GM10847 (cell line): ENCODE measurements around the gene LRCH3.

Source experiments
- POLR2A ChIP-seq: IDR thresholded peaks from 2 replicates; pipeline ENCODE4 v1.6.1; 2011; ENCODE audit not compliant: insufficient read length; ENCODE audit errors: extremely low read depth

LRCH3 gene

DNA sequence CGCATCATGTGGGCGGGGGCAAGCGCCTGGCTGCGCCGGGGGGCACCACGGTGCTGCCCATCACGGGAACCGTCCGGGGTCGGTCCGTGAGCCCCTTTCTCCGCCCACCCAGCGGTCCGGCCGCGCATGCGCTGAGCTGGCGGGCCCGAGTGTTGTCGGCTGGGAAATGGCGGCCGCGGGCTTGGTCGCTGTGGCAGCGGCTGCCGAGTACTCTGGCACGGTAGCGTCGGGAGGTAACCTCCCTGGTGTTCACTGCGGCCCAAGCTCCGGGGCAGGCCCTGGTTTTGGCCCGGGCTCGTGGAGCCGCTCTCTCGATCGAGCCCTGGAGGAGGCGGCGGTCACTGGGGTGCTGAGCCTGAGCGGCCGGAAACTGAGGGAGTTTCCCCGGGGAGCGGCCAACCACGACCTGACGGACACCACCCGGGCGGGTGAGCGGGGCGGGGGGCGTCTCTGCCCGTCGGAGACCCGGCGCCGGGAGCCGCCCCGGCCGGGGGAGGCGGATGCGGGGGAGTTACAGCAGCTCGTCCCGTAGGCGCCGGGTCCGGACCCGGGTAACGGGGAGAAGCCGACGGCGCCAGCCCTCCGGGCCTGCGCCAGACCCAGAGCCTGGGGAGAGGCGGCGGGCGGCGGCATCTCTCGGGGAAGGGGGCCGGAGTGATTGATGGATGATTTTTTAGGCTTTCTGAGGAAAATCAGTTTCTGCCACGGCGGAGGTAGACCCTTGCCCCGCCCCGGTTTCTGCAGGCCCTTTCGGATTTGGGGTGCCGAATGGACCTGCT lies at the start of gene LRCH3:
Gene LRCH3, plus strand, starts transcription at position 142 of the 779 bp plus-strand sequence. Its CDS starts 25 bp downstream, at position 167.
- TF ChIP-seq POLR2A: peak; percentile 95

DNA sequence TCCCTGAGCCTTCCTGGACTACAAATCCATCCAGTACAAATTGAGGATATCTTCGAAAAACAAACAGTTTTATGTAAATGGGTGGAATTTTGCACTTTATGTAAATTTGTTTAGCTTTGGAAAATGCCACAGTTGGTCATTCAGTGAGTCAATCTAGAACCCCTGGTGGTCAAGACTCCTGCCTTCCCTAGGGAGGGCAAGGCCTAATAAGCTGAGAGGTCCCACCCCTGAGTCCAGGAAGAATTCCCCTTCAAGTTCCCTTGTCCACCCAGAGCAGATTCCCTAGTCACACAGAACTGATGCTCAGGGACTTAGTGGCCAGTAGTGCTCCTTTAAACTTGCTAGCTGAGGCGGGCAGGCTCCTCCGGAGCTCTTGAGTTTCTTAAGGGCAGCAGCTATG lies 48.3 kb upstream of the LRCH3 start:
- TF ChIP-seq POLR2A: no peak

DNA sequence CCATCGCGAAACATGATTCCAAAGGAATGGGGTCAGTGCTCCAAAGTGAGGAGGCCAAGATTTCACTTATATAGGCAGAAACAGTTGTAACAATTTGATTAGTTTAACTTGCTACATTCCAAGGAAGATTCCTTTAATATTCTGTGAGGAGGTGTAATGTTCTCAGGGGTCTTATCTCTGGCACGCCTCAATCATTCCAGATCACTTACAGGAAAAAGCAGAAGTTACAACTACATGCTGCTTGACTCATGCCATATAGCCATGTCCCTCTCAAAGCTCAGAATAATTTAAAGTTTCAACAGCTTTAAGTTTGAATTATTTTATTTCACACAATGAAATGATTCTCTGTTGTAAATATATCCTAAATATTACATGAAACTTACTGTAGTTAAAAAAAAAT lies 44.8 kb upstream of the LRCH3 start:
- no peak for TF ChIP-seq POLR2A

DNA sequence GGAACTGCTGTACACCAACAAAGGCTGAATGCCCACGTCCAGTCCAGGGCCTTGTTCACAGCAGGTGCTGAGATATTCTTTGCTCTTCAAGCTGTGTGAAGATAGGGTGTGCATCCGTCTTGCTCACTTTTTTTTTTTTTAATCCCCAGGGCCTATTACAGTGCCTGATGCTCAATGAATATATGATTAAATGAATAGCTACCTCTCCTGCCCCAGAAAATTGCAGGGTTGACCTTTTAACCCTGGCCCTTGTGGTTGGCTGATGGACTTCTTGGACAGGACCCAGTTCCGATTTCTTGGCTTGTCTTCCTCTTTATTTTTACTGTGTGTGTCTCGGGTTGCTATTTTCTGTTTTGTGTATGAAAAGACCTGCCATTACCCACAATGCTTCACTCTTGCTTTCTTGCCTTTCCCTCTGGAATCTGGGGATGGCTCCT lies 44.2 kb upstream of the LRCH3 start:
- no peak for TF ChIP-seq POLR2A

DNA sequence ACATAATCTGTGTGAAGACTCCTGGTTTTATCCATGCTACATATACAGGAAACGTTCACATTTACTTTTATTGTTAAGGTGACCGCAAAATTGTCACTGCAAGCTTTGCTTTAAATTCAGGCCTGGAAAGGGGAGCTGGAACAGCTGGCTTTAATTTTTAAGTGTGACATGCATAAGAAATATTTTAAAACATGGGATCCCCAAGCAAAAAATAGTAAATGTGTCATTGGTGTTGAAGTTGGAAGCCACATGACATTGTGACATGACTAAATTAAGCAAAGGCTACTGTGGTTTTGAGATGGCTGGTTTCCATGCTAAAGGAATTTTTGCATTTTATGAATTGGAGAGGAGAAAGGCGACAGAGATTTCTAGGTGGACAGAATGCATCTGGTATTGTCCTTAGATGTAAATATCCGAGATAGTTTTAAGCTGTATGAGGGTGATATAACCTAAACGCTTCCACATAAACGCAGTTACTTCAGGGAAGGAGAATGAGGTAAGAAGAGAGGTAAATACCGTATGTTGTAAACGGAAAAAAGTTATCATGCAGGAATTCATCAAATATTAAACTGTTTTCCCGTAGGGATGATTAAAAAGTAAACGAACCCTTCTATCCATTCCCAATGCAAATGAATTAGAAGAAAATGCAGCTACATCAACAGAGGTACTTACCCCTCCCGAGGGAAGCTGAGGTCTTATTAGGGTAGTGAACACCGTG lies 42.3 kb upstream of the LRCH3 start:
- no peak for TF ChIP-seq POLR2A

DNA sequence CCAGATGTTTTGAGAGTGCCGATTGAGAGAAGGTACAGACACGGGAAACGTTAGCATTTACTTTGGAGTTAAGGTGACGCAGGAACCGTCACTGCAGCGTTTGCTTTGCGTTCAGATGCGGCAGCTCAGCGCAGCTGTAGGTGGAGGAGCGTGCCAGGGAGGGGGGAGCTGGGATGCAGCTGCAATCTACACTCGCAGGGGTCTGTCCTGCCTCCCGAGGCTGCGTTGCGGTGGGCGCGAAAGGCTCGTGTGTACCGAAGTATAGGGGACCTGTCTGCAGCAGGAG lies 41.8 kb upstream of the LRCH3 start:
- no peak for TF ChIP-seq POLR2A

DNA sequence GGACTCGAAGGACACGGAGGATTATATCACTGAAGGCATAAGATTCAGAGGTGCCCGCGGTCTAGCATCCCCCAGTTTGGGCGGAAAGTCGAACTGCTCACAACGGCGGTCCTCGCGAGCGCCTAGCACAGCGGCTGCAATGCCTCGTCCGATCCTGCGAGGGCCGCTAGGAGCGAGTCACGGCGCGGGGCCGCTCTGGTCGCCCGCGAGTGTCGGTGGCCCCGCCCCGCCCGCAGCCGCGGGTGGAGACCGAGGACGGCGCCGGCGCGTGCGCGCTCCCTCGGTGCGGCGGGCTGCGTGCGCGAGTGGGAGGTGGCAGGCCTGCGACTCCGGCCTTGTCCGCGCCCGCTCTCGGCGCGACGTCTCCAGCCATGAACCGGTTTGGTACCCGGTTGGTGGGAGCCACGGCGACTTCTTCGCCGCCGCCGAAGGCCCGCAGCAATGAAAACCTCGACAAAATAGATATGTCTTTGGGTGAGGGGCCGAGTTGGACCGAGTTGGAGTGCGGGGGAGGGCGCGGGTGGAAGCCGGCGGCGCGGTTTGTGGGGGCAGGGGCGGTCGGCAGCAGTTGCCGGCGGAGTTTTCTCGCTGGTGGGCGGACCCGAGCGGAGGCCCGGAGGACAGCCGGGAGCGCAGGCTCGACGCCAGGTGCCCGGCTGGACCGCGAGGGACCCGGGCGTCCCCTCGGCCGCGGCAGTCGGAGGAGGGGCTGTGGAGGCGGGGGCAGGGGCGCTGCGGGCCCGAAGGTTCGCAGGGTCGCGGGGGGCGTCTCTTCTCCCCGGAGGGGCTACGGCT lies 41.3 kb upstream of the LRCH3 start, which contains the start of gene FYTTD1:
Gene FYTTD1, plus strand, starts transcription at position 283 of the 795 bp plus-strand sequence. Its CDS starts 89 bp downstream, at position 372.
- TF ChIP-seq POLR2A: no peak

DNA sequence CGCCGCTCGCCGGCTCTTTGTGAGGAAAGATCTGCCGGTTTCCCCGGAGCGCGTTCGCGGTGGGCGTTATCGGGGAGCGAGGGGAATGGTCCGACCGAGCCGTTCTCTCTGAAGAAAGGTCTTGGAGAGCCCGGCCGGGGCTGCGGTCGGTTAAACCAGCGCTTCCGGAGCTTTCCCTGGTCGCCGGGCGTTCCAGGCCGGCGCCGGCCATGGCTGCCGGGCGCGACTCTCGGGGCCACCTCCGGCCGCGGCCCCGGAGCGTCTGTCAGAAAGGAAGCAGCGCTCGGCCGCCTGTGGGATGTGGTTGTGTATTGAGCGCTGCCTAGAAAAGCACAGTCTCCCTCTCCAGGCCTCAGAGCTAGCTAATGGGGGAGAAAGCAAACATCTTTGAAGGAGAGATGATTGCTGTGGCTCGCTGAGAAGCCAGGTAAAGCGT lies 40.6 kb upstream of the LRCH3 start:
- no peak for TF ChIP-seq POLR2A

DNA sequence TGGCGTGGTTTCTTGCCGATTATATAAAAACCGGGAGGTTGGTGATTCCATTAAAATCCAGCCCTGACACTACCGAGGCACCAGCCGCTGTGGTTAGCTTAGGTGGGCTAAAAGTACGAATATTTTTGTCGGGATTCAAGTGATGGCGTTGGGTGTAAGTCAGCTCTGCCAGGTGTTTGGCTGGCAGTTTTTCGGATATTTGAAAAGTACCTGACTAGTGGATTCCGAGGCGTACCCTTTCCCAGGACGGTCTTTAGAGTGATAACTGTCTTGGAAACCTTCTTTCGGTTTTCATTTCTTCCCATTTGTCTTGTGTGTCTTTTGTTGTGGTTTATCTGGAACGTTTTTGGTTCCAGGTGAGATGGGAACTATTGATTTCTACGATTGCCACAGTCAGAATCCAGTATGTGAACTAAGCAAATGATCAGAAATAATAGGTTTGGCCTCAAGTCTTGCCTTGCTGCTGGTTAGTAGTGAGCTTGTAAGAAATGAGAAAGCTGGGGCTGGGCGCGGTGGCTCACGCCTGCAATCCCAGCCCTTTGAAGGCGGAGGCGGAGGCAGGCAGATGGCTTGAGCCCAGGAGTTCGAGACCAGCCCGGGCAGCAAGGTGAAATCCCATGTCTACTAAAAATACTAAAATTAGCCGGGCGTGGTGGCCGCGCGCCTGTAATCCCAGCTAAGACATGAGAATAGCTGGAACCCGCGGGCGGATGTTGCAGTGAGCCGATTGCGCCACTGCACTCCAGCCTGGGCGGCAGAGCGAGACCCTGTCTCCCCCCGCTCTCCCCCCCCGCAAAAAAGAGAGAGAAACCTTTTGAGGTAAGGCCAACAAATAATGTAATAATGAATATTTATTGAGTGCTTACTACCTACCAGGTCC lies 40.0 kb upstream of the LRCH3 start:
- TF ChIP-seq POLR2A: no peak

DNA sequence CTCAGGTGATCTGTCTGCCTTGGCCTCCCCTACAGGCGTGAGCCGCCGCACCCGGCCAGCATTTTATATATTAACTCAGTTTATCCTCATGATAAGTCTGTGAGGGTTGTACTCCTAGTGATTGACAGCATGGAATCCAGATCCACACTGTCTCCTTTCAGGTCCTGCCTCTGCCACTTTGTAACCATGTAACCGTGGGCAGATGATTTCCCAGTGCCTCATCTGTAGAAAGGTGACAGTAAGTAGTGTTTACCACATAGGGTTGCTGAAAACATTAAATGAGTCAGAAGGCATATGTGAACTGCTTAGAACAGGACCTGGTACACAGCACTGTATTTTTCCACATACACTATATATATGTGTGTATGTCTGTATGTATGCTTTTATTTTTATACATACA lies 38.9 kb upstream of the LRCH3 start:
- TF ChIP-seq POLR2A: no peak

DNA sequence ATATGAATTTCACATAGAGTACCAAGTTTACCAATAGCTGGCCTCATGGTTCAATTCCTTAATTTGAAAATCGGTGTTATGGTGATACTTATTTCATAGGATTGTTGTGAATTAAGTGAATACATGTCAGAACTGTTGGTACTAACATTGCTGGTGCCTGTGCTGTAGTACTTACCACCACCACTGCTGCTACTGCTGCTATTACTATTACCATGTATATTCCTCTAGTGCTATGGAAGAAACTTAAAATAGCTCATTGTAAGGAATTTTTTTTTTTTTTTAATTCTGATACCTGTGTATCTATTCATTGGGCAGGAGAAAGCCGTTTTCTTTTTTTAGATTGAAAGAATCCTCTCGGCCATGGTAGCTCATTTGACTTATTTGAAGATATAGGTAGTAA lies 37.8 kb upstream of the LRCH3 start:
- no peak for TF ChIP-seq POLR2A

DNA sequence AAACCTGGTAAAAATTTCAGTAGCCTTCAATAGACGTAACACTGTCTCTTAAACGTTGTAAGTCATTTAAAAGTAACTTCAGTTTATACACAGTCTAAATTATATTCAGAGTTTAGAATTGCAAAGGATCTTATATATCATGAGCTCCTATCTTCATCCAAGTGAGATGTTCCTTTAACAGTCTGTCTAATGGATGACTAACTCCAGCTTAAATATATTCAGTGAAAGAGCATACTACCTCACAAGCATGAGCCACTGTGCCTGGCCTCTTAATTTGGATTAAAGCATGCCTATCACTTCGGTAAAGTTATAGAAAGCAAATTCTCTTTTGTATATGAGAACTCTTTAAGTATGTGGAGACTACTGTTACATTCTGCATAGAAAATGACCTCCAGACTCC lies 34.4 kb upstream of the LRCH3 start:
- no peak for TF ChIP-seq POLR2A

DNA sequence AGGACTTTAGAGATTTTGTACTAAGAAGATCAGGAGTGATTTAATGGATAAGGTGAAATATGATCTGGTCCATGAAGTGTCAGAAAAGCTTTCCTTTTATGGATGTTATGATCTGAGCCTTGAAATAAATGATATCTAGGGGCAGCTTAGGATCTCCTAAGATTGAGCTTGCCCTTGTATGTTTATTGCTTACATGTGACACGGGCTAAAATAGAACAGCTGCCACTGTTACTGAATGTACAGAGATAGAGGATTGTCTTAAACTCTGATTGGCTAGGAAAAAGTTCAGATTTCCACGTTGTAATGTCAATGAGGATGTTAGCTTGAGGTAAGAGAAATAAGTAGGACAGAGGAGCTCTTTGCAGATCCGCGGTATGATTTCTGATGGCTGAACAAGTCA lies 32.5 kb upstream of the LRCH3 start:
- no peak for TF ChIP-seq POLR2A

DNA sequence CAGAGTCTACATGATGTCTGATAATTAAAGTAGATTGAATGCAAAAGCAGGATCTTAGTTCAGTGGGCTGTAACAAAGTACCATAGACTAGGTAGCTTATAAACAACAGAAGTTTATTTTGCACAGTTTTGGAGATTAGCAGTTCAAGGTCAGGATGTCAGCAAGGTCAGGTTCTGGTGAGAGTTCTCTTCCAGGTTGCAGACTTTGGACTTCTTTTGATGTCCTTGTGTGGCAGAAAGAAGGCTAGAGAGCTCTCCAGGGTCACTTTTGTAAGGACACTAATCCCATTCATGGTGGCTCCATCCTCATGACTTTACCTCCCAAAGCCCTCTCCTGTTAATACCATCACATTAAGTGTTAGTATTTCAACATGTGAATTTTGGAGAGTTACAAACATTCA lies 29.3 kb upstream of the LRCH3 start:
- TF ChIP-seq POLR2A: no peak

DNA sequence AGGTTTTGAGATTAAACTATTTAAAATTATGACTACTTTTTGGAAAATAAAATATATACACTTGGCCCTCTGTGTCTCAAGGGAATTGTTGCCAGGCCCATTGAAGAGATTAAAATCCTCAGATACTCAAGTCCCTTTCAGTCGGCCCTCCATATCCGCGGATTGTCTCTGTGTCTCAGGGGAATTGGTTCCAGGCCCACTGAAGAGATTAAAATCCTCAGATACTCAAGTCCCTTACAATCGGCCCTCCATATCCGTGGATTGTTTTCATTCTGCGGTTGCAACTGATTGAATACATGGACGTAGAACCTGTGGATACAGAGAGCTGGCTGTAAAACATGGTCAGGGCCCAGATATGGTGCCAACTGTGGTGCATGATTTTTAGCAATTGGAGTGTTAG lies 15.7 kb upstream of the LRCH3 start:
- no peak for TF ChIP-seq POLR2A

DNA sequence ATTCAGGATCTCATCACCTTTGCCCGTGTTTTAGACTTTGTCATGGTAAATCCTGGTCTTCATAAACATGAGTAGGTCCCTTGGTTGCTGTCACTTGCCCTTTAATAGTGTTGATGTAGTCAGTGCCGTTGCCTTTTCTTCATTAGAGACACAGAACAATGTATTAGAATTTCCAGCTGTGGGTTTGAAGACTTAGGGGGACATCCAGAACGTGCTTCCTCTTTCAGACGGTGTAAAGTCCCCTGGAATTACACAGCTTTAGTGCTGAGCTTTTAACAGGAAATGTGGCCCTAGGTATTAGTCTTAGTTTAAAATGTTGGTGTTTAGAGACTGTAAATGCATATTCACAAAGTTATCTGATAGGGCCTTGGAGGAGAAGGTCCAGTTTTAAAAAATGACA lies 8.8 kb upstream of the LRCH3 start:
- no peak for TF ChIP-seq POLR2A
